ENCODE data around the gene SLITRK4.

DNA sequence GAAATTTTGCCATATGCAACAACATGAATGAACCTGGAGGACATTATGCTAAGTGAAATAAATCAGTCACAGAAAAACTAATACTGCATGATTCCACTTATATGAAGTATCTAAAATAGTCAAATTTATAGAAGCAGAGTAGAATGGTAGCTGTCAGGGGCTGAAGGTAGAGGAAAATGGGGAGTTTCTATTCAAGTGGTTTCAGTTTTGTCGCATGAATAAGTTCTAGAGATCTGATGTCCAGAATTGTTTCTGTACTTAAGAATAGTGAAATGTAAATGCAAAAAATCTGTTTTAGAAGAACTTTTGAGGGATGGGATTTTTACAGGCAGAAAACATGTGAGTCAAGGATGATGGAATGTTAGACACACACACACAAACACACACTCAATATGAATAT is 34.1 kb downstream of the SLITRK4 start:
- no peak for TF ChIP-seq POLR2A (IDR thresholded peaks at IDR 0.05)
- TF ChIP-seq CTCF (IDR thresholded peaks at IDR 0.05) = no peak

Data from lower leg skin (tissue), 3 donors.